Measurements from ENCODE around the gene NACC2. TPM values are rescaled to one million over a fixed set of nuclear protein-coding genes. Genes with fewer than 3 reads are reported as not detected.

NACC2 gene
- total RNA-seq, 4 donors from 2014 or later, result 71.4 to 209 (median 110) TPM

DNA sequence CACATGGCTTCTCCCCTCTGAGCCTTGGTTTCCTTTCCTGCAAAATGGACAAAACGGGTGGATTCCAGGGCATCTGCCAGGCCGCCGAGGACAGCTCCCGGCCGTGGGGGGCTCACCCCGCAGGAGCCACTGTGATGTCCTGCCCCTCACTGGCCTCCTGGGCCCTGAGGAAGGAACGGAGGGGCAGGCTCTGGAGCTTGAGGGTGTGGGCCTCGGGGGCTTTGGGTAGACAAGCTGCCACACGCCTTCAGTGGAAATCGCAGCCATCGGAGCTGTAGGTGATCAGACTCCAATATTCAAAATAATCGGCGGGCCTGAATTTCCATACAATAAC, 101.7 kb downstream of the NACC2 start:
- peak overlapping the region in 1 of 2 donors; percentile 31 for H3K4me3 ChIP-seq
- H3K9me3 ChIP-seq, result no peaks in the 10 kb centered on the region
- WGBS, 2 donors (ENCODE audit: low coverage in 1 of 2), result 80 to 86% methylated on average over 1 to 5 of the region's 13 CpGs
- H3K36me3 ChIP-seq, result no peaks in the 10 kb centered on the region
- TF ChIP-seq POLR2AphosphoS5 (IDR thresholded peaks at IDR 0.05) (no peak), POLR2A (IDR thresholded peaks at IDR 0.05) (no peak), EP300 (IDR thresholded peaks at IDR 0.05) (no peak)
- TF ChIP-seq, protein P1, sequence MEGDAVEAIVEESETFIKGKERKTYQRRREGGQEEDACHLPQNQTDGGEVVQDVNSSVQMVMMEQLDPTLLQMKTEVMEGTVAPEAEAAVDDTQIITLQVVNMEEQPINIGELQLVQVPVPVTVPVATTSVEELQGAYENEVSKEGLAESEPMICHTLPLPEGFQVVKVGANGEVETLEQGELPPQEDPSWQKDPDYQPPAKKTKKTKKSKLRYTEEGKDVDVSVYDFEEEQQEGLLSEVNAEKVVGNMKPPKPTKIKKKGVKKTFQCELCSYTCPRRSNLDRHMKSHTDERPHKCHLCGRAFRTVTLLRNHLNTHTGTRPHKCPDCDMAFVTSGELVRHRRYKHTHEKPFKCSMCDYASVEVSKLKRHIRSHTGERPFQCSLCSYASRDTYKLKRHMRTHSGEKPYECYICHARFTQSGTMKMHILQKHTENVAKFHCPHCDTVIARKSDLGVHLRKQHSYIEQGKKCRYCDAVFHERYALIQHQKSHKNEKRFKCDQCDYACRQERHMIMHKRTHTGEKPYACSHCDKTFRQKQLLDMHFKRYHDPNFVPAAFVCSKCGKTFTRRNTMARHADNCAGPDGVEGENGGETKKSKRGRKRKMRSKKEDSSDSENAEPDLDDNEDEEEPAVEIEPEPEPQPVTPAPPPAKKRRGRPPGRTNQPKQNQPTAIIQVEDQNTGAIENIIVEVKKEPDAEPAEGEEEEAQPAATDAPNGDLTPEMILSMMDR (IDR thresholded peaks at IDR 0.05), result no peak
- H3K4me1 ChIP-seq, result peaks cover 2 to 49% (median 29%) of the 10 kb centered on the region in 3 donors
- no peak for ATAC-seq
- peak overlapping the region; percentile 47 to 88 (median 80) for H3K27ac ChIP-seq
- H3K27me3 ChIP-seq, result peaks cover 9% of the 10 kb centered on the region

DNA sequence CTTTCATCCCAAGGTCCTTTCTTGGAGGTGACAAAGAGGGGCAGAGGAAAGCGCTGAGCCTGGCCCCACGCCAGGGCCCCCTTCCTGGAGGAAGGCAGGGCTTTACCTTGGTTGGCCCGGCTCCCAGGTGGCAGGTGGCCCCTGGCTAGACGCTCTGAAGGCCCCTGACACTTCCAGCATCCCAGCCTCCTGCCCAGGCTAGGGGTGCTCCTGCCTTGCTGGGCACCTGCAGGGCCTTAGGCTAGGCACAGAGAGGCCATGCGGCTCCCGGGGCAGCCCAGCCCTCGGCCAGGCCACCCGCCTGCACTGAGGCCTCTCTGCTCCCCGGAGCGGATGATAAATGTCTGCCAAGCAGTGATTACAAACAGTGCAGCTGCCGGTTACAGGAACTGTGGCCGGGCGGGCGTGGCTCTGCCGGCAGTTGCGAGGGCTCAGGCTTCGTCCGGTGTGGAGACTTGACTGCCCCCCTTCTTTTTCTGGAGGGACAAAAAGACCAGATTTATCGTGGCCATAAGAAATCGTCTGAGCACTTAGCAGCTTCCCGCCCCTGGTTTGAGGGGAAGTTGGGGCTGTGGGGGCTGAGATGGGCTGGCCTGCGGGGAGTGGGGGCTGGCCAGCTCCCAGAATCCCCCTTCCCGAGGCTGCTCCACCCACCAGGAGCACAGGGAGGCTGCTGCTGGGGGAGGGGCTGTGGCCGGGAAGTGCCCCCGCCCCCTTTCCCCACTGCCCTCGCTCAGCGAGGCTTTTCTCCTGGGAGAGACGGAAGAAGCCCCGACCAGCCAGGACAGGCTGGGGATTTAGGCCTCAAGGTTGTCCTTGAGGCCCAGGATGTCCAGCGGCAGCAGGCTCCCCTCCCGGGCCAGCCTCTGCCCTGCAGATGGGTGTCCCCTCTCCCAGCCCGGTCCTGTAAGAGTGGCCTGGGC, 102.3 kb downstream of the NACC2 start:
- Histone ChIP-seq H3K4me1 (peaks cover 2 to 49% (median 29%) of the 10 kb centered on the region in 3 donors), H3K4me3 (peak overlapping the region in 1 of 2 donors; percentile 31), H3K9me3 (no peaks in the 10 kb centered on the region), H3K27me3 (peaks cover 15% of the 10 kb centered on the region), H3K27ac (peak overlapping the region; percentile 47 to 88 (median 80)), H3K36me3 (no peaks in the 10 kb centered on the region)
- TF ChIP-seq POLR2A (IDR thresholded peaks at IDR 0.05) (peak; percentile 2 to 22), POLR2AphosphoS5 (IDR thresholded peaks at IDR 0.05) (peak; percentile 91), EP300 (IDR thresholded peaks at IDR 0.05) (no peak)
- TF ChIP-seq, protein P1 (IDR thresholded peaks at IDR 0.05), result peak in 1 of 4 experiments; percentile 11
- ATAC-seq, result peak; percentile 91
- 0 to 13% methylated on average over 1 to 3 of the region's 32 CpGs for WGBS, 2 donors (ENCODE audit: low coverage in 1 of 2)

- ATAC-seq, result no peak
- Histone ChIP-seq H3K27me3 (peaks cover 25% of the 10 kb centered on the region), H3K4me1 (peaks cover 2 to 49% (median 29%) of the 10 kb centered on the region in 3 donors), H3K36me3 (no peaks in the 10 kb centered on the region), H3K27ac (peak overlapping the region in 3 of 4 donors; percentile 75 to 88 (median 86)), H3K9me3 (no peaks in the 10 kb centered on the region), H3K4me3 (no peak overlapping the region)
- TF ChIP-seq POLR2A (IDR thresholded peaks at IDR 0.05) (no peak), EP300 (IDR thresholded peaks at IDR 0.05) (no peak), POLR2AphosphoS5 (IDR thresholded peaks at IDR 0.05) (no peak)
- TF ChIP-seq, protein P1 (IDR thresholded peaks at IDR 0.05), result no peak
- WGBS, 2 donors (ENCODE audit: low coverage in 1 of 2), result 71 to 76% methylated on average over 9 to 12 of the region's 18 CpGs
These were observed 103.3 kb downstream of the NACC2 start for GRCh38 chr9:135991771-135992170.

- Histone ChIP-seq H3K27ac (peak overlapping the region in 3 of 4 donors; percentile 62 to 88 (median 75)), H3K4me3 (peak overlapping the region in 1 of 2 donors; percentile 19), H3K27me3 (peaks cover 35% of the 10 kb centered on the region), H3K9me3 (no peaks in the 10 kb centered on the region), H3K4me1 (peaks cover 2 to 49% (median 29%) of the 10 kb centered on the region in 3 donors), H3K36me3 (no peaks in the 10 kb centered on the region)
- TF ChIP-seq EP300 (IDR thresholded peaks at IDR 0.05) (no peak), POLR2A (IDR thresholded peaks at IDR 0.05) (no peak), POLR2AphosphoS5 (IDR thresholded peaks at IDR 0.05) (no peak)
- TF ChIP-seq, protein P1 (IDR thresholded peaks at IDR 0.05), result no peak
- ATAC-seq, result no peak
- 9 to 80% methylated on average over 1 to 6 of the region's 21 CpGs for WGBS, 2 donors (ENCODE audit: low coverage in 1 of 2)
These were observed 104.3 kb downstream of the NACC2 start for GRCh38 chr9:135990468-135991429.

Measured in gastroesophageal sphincter (tissue), 4 donors.